ENCODE measurements around the gene RBM33.

DNA sequence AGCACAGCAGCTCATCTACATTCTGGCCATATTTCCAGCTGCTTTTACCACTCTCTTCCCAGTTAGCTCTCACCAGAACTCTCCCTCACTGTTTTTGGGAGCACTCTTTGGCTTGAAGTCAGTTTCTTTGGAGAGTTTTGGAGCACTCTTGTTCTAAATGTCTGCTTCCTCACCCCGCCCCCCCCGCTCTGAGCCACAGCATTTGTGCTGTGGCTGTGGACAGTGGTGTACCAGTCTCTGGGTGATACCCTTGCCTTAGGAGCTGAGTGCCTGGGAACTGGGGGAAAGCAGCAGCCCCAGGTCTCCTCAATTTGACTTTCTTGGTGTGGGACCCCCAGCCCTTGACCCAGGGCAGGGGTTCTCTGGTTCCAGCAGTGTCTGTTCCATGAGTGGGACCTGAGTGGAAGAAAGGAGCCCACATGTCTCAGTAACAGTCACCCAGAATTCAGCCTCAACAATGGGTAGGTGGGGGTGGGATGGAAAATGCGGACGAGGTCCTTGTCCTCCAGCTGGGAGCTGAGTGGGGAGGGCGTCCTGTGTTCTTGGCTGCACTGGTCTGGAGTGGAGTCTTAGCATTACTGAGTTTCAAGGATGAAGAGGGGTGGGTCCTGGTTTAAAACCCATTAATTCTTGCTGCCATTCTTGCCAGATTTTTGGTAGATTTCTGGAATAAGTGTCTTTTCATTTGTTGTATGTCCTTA lies 18.0 kb downstream of the RBM33 start:
- TF ChIP-seq EZH2phosphoT487 (IDR thresholded peaks at IDR 0.05; ENCODE audit: insufficient read depth, low read depth) (no peak), EZH2 (IDR thresholded peaks at IDR 0.05; ENCODE audit: insufficient read depth, poor library complexity, severe bottlenecking) (no peak)
